DMS153 (cell line): ENCODE results near the gene PAX3.
A peak's percentile ranks its signal among the peaks of the same experiment; 100 is the strongest.

Experiments used
- DNase-seq: peaks from one replicate; lab custom pipeline; 2025; lab: John Stamatoyannopoulos, UW

Gene PAX3

GRCh38 chr2:222298311-222299150, at the start of gene PAX3:
Gene PAX3 (minus strand): TSS chr2:222298998. CDS start chr2:222298615, 383 bp downstream.
- DNase-seq, result peak; percentile 14

- DNase-seq, result no peak
Measured at GRCh38 chr2:222341331-222341730, 42.5 kb upstream of the PAX3 start.

GRCh38 chr2:222338374-222338773, 39.6 kb upstream of the PAX3 start:
- DNase-seq, result no peak

GRCh38 chr2:222336931-222337330, 38.1 kb upstream of the PAX3 start:
- DNase-seq, result no peak

- DNase-seq, result no peak
Measured at GRCh38 chr2:222336442-222336841, 37.6 kb upstream of the PAX3 start.

GRCh38 chr2:222334914-222335313, 36.1 kb upstream of the PAX3 start:
- DNase-seq, result no peak

GRCh38 chr2:222333397-222333796, 34.6 kb upstream of the PAX3 start:
- DNase-seq, result no peak

- no peak for DNase-seq
Measured at GRCh38 chr2:222332116-222332515, 33.3 kb upstream of the PAX3 start.

- DNase-seq, result no peak
Measured at GRCh38 chr2:222330910-222331309, 32.1 kb upstream of the PAX3 start.

- no peak for DNase-seq
Measured at GRCh38 chr2:222322236-222322635, 23.4 kb upstream of the PAX3 start.

- peak; percentile 39 for DNase-seq
Measured at GRCh38 chr2:222320436-222321395, 21.9 kb upstream of the PAX3 start.

GRCh38 chr2:222319586-222320435, 21.0 kb upstream of the PAX3 start:
- peak; percentile 41 for DNase-seq

- DNase-seq, result peak; percentile 11
Measured at GRCh38 chr2:222318712-222319585, 20.2 kb upstream of the PAX3 start.

GRCh38 chr2:222318026-222318711, 19.4 kb upstream of the PAX3 start:
- peak; percentile 77 for DNase-seq

GRCh38 chr2:222315443-222316121, 16.8 kb upstream of the PAX3 start:
- no peak for DNase-seq

- DNase-seq, result no peak
Measured at GRCh38 chr2:222313816-222314215, 15.0 kb upstream of the PAX3 start.

GRCh38 chr2:222311978-222312738, 13.4 kb upstream of the PAX3 start:
- DNase-seq, result no peak

GRCh38 chr2:222311319-222311977, 12.7 kb upstream of the PAX3 start:
- DNase-seq, result no peak
